ENCODE data around the gene EXOC6.
"Not testable (repeated sequence)": the region's sequence is repeated elsewhere in the genome, so short reads cannot be mapped to it uniquely, and the experiment has no call there.

EXOC6 gene

GRCh38 chr10:93083743-93084539, 235.6 kb downstream of the EXOC6 start:
- DNase-seq, result no peak

GRCh38 chr10:93085272-93085859, 237.0 kb downstream of the EXOC6 start:
- no peak for DNase-seq

- DNase-seq, result no peak
These were observed 238.0 kb downstream of the EXOC6 start for GRCh38 chr10:93086289-93086688.

- no peak for DNase-seq
These were observed 239.5 kb downstream of the EXOC6 start for GRCh38 chr10:93087846-93088245.

GRCh38 chr10:93088466-93088865, 240.1 kb downstream of the EXOC6 start:
- DNase-seq, result no peak

- no peak for DNase-seq
These were observed 242.3 kb downstream of the EXOC6 start for GRCh38 chr10:93090619-93091018.

- DNase-seq, result no peak
These were observed 243.6 kb downstream of the EXOC6 start for GRCh38 chr10:93091960-93092359.

- no peak for DNase-seq
These were observed 246.9 kb downstream of the EXOC6 start for GRCh38 chr10:93095225-93095624.

- DNase-seq, result no peak
These were observed 248.6 kb downstream of the EXOC6 start for GRCh38 chr10:93096901-93097300.

- DNase-seq, result no peak
These were observed 249.1 kb downstream of the EXOC6 start for GRCh38 chr10:93097386-93097785.

- no peak for DNase-seq
These were observed 250.5 kb downstream of the EXOC6 start for GRCh38 chr10:93098816-93099215.

GRCh38 chr10:93099670-93100069, 251.3 kb downstream of the EXOC6 start:
- no peak for DNase-seq

GRCh38 chr10:93101148-93101547, 252.8 kb downstream of the EXOC6 start:
- not testable (repeated sequence) for DNase-seq

GRCh38 chr10:93103953-93104352, 255.6 kb downstream of the EXOC6 start:
- DNase-seq, result no peak

- no peak for DNase-seq
These were observed 258.3 kb downstream of the EXOC6 start for GRCh38 chr10:93106631-93107072.
